Skeletal muscle satellite cell (primary cell): ENCODE measurements around the gene GNG5.
"Not testable (repeated sequence)": the region's sequence is repeated elsewhere in the genome, so short reads cannot be mapped to it uniquely, and the experiment has no call there.

Source experiments
- H3K27me3 ChIP-seq: 2 replicates; pipeline ENCODE4 v1.7.0; 2013; ENCODE audit warnings: low read length; ENCODE audit not compliant: control insufficient read depth, insufficient read depth
- H3K36me3 ChIP-seq: 2 replicates; pipeline ENCODE4 v1.7.0; 2013; ENCODE audit warnings: mild to moderate bottlenecking, control low read depth, low read length; ENCODE audit not compliant: insufficient read depth
- H3K4me1 ChIP-seq: 2 replicates; pipeline ENCODE4 v1.7.0; 2013; ENCODE audit warnings: low read length; ENCODE audit not compliant: control insufficient read depth, insufficient read depth
- H3K4me2 ChIP-seq: 2 replicates; pipeline ENCODE4 v1.7.0; 2013; ENCODE audit warnings: mild to moderate bottlenecking, low read length
- H3K4me3 ChIP-seq: 2 replicates; pipeline ENCODE4 v1.7.0; 2013; ENCODE audit warnings: low read length
- H3K9ac ChIP-seq: 2 replicates; pipeline ENCODE4 v1.7.0; 2013; ENCODE audit warnings: mild to moderate bottlenecking, low read depth, low read length, moderate library complexity
- H3K9me3 ChIP-seq: replicated peaks from 2 replicates; pipeline ENCODE4 v1.7.0; 2013; ENCODE audit warnings: mild to moderate bottlenecking, control low read depth, low read length

The GNG5 gene

GRCh38 chr1:84481317-84481716 is 25.1 kb downstream of the GNG5 start:
- H3K4me1 ChIP-seq, result peaks cover 12% of the 10 kb centered on the region
- H3K9ac ChIP-seq, result peak overlapping the region; percentile 97
- no peaks in the 10 kb centered on the region for H3K9me3 ChIP-seq
- no peaks in the 10 kb centered on the region for H3K27me3 ChIP-seq
- peak overlapping the region; percentile 92 for H3K4me2 ChIP-seq
- H3K4me3 ChIP-seq, result no peak overlapping the region
- peaks cover 19% of the 10 kb centered on the region for H3K36me3 ChIP-seq

GRCh38 chr1:84480650-84481049 is 25.7 kb downstream of the GNG5 start:
- Histone ChIP-seq H3K4me2 (peak overlapping the region; percentile 92), H3K4me3 (peak overlapping the region; percentile 89), H3K27me3 (no peaks in the 10 kb centered on the region), H3K36me3 (peaks cover 15% of the 10 kb centered on the region), H3K4me1 (peaks cover 12% of the 10 kb centered on the region), H3K9ac (peak overlapping the region; percentile 97), H3K9me3 (no peaks in the 10 kb centered on the region)

- peak overlapping the region; percentile 92 for H3K4me2 ChIP-seq
- H3K9me3 ChIP-seq, result no peaks in the 10 kb centered on the region
- H3K4me1 ChIP-seq, result peaks cover 12% of the 10 kb centered on the region
- peak overlapping the region; percentile 89 for H3K4me3 ChIP-seq
- H3K36me3 ChIP-seq, result peaks cover 11% of the 10 kb centered on the region
- peak overlapping the region; percentile 97 for H3K9ac ChIP-seq
- H3K27me3 ChIP-seq, result no peaks in the 10 kb centered on the region
Measured at GRCh38 chr1:84479998-84480397, 26.4 kb downstream of the GNG5 start.

- H3K9me3 ChIP-seq, result no peaks in the 10 kb centered on the region
- peaks cover 9% of the 10 kb centered on the region for H3K36me3 ChIP-seq
- H3K27me3 ChIP-seq, result no peaks in the 10 kb centered on the region
- H3K9ac ChIP-seq, result peak within 1 kb of the TSS; percentile 97
- peak within 1 kb of the TSS; percentile 92 for H3K4me2 ChIP-seq
- peaks cover 12% of the 10 kb centered on the region for H3K4me1 ChIP-seq
- peak within 1 kb of the TSS; percentile 89 for H3K4me3 ChIP-seq
Measured at GRCh38 chr1:84478876-84479868, 27.2 kb downstream of the GNG5 start, which contains the start of gene RPF1. Gene RPF1, plus strand, starts transcription at chr1:84479266. Its CDS starts 16 bp downstream, at chr1:84479282.

- no peaks in the 10 kb centered on the region for H3K36me3 ChIP-seq
- no peak overlapping the region for H3K4me3 ChIP-seq
- H3K9ac ChIP-seq, result no peak overlapping the region
- H3K9me3 ChIP-seq, result no peaks in the 10 kb centered on the region
- H3K27me3 ChIP-seq, result peaks cover 2% of the 10 kb centered on the region
- peaks cover 11% of the 10 kb centered on the region for H3K4me1 ChIP-seq
- no peak overlapping the region for H3K4me2 ChIP-seq
Measured at GRCh38 chr1:84476225-84476624, 30.2 kb downstream of the GNG5 start.

- peaks cover 9% of the 10 kb centered on the region for H3K27me3 ChIP-seq
- no peak overlapping the region for H3K4me3 ChIP-seq
- no peak overlapping the region for H3K4me2 ChIP-seq
- H3K4me1 ChIP-seq, result no peaks in the 10 kb centered on the region
- H3K36me3 ChIP-seq, result no peaks in the 10 kb centered on the region
- H3K9ac ChIP-seq, result no peak overlapping the region
- no peaks in the 10 kb centered on the region for H3K9me3 ChIP-seq
Measured at GRCh38 chr1:84467298-84467697, 39.1 kb downstream of the GNG5 start.

- Histone ChIP-seq H3K9ac (no peak overlapping the region), H3K4me3 (no peak overlapping the region), H3K4me2 (no peak overlapping the region), H3K27me3 (peaks cover 27% of the 10 kb centered on the region), H3K36me3 (no peaks in the 10 kb centered on the region), H3K9me3 (no peaks in the 10 kb centered on the region), H3K4me1 (no peaks in the 10 kb centered on the region)
Measured at GRCh38 chr1:84462118-84462517, 44.3 kb downstream of the GNG5 start.

- H3K27me3 ChIP-seq, result peaks cover 28% of the 10 kb centered on the region
- no peaks in the 10 kb centered on the region for H3K4me1 ChIP-seq
- no peak overlapping the region for H3K4me2 ChIP-seq
- H3K9ac ChIP-seq, result no peak overlapping the region
- no peaks in the 10 kb centered on the region for H3K36me3 ChIP-seq
- H3K4me3 ChIP-seq, result no peak overlapping the region
- H3K9me3 ChIP-seq, result no peaks in the 10 kb centered on the region
Measured at GRCh38 chr1:84452436-84452835, 53.9 kb downstream of the GNG5 start.

GRCh38 chr1:84450910-84451309 is 55.5 kb downstream of the GNG5 start:
- Histone ChIP-seq H3K9ac (no peak overlapping the region), H3K4me1 (no peaks in the 10 kb centered on the region)

GRCh38 chr1:84448704-84449103 is 57.7 kb downstream of the GNG5 start:
- H3K27me3 ChIP-seq, H3K9me3 ChIP-seq, H3K4me1 ChIP-seq, H3K9ac ChIP-seq, H3K4me2 ChIP-seq, H3K4me3 ChIP-seq, H3K36me3 ChIP-seq: not testable (repeated sequence)

More at GRCh38 chr1:84450910-84451309, 55.5 kb downstream of the GNG5 start:
- peaks cover 12% of the 10 kb centered on the region for H3K27me3 ChIP-seq
- no peak overlapping the region for H3K4me2 ChIP-seq
- H3K36me3 ChIP-seq, result no peaks in the 10 kb centered on the region
- no peak overlapping the region for H3K4me3 ChIP-seq
- no peaks in the 10 kb centered on the region for H3K9me3 ChIP-seq
